MM.1S (cell line): ENCODE measurements around the gene SLC38A1.

Experiments used
- CTCF ChIP-seq: fragments of 300-600 bp; sonication (generic); IDR thresholded peaks from 2 replicates; pipeline ENCODE4 v1.5.1; 2016; ENCODE audit warnings: antibody characterized with exemption, low read length, mixed read lengths
- EZH2 ChIP-seq: fragments of 300-600 bp; sonication (generic); optimal IDR thresholded peaks from 2 replicates; pipeline ENCODE3; 2017; ENCODE audit warnings: low read depth, mild to moderate bottlenecking, antibody characterized with exemption, low read length, mixed read lengths

DNA sequence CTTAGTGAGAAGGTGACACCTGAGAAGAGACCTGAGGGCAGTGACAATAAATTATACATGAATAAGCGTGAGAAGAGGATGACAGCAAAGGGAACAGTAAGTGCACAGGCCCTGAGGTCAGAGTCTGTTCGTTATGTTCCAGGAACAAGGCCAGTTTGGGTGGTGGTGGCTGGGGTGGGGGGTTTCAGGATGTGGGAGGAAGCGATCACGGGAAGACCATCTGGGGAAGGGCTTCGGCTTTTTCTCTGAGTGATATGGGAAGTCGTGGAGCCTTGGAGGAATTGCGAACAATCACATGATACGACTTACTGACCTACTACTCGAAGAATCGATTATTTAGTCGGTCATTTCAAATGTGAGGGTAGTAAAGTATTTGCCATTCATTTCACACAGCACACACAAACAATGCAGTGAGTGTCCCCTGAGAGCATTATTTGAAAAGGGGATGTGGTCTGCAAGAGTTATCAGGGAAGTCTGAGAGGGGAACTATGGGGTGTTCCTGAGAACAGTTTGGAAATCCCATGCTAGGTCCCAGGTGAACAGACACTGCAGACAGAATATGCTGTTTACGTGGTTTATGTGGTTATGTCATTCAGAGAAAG is 94.7 kb downstream of the SLC38A1 start:
- TF ChIP-seq CTCF (no peak), EZH2 (no peak)
